Stimulated activated CD4-positive, alpha-beta T cell treated with anti-CD3 and anti-CD28 coated beads, Interleukin-4, amount 100 ng/mL, for 1 hour (primary cell): Measurements from ENCODE around the gene CAPN2.
"Not testable (repeated sequence)": the region's sequence is repeated elsewhere in the genome, so short reads cannot be mapped to it uniquely, and the experiment has no call there.

Experiments
- DNase-seq: peaks from one replicate; pipeline ENCODE4 v3.0.0-alpha.2; 2020

The CAPN2 gene

GRCh38 chr1:223717123-223717522, 4.8 kb downstream of the CAPN2 start:
- no peak for DNase-seq

GRCh38 chr1:223717695-223718363, 5.5 kb downstream of the CAPN2 start:
- no peak for DNase-seq

GRCh38 chr1:223718850-223719249, 6.5 kb downstream of the CAPN2 start:
- no peak for DNase-seq

- no peak for DNase-seq
Measured at GRCh38 chr1:223720971-223721591, 8.7 kb downstream of the CAPN2 start.

- no peak for DNase-seq
Measured at GRCh38 chr1:223721658-223722607, 9.6 kb downstream of the CAPN2 start.

GRCh38 chr1:223723351-223723904, 11.1 kb downstream of the CAPN2 start:
- no peak for DNase-seq

GRCh38 chr1:223724376-223724775, 12.0 kb downstream of the CAPN2 start:
- DNase-seq, result no peak

- DNase-seq, result no peak
Measured at GRCh38 chr1:223725578-223725977, 13.2 kb downstream of the CAPN2 start.

- DNase-seq, result peak; percentile 82
Measured at GRCh38 chr1:223726380-223727001, 14.2 kb downstream of the CAPN2 start.

GRCh38 chr1:223727541-223727940, 15.2 kb downstream of the CAPN2 start:
- DNase-seq, result no peak

GRCh38 chr1:223729906-223730305, 17.6 kb downstream of the CAPN2 start:
- DNase-seq, result no peak

GRCh38 chr1:223730479-223731132, 18.3 kb downstream of the CAPN2 start:
- no peak for DNase-seq

GRCh38 chr1:223731133-223731770, 18.9 kb downstream of the CAPN2 start:
- DNase-seq, result no peak

- no peak for DNase-seq
Measured at GRCh38 chr1:223732993-223733798, 20.9 kb downstream of the CAPN2 start.

- no peak for DNase-seq
Measured at GRCh38 chr1:223733898-223734852, 21.8 kb downstream of the CAPN2 start.

- not testable (repeated sequence) for DNase-seq
Measured at GRCh38 chr1:223736638-223737037, 24.3 kb downstream of the CAPN2 start.

GRCh38 chr1:223737342-223737741, 25.0 kb downstream of the CAPN2 start:
- no peak for DNase-seq

GRCh38 chr1:223738465-223739365, 26.4 kb downstream of the CAPN2 start:
- DNase-seq, result no peak
